ENCODE data around the gene P3H2.

The P3H2 gene

DNA sequence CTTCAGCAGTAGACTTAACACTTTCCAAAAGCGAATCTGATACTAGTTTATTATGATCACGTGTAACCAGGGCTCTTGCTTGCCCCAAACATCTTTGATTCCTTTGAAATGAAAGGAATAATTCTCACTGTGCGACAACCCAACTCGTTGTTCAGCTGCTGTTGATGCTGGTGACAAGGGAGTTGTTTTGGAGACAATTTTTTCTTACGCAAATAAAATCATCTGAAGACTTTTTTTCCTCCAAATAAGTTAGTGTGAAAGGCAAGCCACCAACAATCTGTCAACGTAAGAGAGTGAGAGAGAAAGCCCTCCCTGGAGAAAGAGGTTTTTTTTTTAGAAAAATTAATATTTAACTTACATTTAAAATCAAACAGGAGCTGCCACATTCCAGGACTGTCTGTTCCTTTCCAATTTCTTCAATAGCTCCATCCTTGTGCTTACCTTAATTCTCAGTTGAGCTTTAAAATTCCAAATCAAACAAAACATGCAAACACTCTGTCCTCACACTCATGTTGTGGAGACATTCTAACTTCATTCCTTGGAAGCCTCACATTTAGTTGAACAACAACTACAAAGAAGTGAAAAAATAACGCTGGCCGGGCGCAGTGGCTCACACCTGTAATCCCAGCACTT is 4.9 kb upstream of the P3H2 start:
- DNase-seq = no peak

DNA sequence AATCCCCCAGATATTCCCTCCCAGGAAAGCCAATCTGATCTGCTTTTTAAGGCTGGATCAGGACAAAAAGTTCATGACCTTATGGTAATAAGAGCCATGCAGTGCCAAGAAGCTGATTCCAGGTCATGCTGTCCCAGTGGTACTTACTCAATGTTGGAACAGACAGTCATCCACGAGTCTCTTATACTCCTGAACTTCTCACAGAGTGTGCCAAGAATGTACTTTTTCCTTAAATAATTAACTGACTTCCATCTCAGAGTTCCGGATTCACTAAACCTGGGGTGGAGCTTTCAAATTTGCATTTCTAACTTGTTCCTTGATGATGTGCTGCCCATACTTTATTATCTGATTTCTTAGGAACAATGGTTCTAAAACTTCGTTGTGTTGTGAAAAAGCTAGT is 3.4 kb upstream of the P3H2 start:
- DNase-seq = no peak

DNA sequence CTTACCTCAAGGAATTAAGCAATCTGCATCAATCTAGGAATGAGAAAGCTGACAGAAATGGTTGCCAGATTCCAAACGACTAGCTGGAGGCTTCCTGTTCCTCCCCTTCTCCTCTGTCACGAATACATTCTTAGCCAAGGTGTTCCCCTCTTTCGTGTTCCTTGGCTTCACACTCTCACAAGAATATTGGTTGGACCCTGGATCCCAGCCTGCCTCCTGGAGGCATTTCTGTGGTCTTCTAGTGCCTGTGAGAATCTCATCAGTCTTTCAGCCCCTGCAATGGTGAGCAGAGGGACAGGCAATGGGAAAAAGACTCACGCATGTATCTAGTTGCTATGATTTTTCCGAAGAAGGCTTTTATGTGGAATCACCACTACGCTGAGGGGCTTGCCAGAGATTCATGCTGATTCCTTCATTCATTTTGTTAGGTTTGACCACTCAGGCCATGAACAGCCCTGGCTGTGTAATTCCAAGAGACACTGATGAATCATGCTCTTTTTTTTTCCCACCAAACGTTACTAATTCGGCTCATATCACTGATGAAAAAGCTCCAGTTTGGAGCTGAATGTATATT is 1.6 kb upstream of the P3H2 start:
- DNase-seq = peak; percentile 71

DNA sequence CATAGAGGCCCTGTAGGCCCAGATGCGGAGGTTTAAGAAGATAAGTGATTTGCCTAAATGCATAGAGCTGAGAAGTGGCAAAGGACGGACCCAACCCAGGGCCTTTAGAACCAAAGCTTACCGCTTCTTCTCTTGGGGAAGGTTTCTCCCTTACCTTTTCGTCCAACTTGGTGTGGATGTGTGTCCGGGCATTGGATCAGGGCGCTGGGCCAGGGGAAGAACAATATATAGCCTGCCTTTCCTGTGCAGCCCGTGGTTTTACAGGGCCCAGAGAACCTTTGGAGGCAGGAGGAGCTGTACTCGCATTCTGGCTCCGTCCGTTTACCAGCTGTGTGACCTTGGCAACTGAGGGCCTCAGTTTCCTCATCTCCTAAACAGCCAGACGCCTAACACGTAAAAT is 686 bp upstream of the P3H2 start:
- no peak for DNase-seq

DNA sequence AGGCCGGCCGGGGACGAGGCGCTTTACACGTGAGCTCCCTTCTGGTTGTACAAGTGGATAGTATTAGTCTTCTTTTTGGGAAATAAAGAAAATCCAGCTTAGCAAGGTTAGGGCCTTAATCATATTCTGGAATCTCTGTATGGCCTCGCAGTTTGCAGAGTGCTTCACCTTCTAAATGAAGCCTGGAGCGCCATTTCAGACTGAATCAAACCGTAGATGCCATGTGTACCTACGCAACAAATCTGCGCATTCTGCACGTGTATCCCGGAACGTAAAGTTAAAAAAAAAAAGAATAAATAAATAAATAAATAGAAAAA is 322 bp upstream of the P3H2 start:
- no peak for DNase-seq

DNA sequence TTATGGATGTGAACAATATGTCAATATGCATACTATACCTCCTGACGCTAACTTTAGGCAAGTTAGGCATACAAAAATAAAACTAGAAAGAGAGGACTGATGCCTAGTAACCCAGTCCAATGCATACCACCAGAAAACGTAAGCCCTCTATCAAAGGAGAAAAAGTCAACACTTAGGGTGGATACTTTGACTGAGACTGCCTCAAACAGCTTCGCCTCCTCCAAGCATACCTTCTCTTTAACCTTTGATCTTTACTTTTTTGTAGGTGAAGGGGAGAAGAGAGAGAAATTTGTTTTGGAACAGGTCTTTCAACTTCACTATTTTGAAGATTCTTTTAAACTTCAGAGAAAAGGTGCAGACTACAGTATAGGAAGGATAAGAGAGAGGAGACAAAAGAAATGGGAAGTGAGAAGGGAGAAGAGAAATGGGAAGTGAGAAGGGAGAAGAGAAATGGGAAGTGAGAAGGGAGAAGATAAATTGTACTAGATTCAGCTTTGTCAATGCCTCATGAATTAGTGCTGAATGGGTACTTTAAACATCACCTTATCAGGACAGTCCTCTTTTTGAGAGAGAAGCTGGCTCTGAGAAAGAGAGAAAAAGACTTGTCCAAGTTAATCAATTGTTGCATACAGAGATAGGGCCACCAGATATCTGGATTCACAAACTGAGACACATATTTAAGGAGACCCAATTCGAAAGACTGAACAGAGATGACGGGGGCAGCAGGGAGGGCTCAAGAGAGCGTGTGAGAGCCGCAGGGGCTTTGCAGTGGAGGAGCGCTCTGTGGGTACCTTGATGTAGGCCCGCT is 1.0 kb downstream of the P3H2 start:
- no peak for DNase-seq

DNA sequence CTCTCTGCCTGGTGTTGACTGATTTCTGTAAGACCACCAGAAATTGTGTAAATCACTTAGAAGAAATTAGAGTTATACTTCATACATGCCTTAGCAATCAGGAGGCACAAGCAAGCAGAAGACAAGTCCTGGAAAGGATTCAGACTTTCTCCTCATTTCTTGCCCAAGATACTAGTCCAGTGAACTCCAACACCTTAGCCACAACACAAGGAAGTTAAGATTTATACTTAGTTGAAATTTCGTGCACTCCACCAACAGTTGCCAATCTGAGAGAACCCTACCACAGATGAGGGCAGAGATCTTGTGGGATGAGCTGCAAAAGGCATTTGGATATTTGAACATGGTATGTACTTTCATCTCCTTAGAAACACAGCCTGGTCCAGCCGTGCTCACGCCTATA is 2.3 kb downstream of the P3H2 start:
- no peak for DNase-seq

DNA sequence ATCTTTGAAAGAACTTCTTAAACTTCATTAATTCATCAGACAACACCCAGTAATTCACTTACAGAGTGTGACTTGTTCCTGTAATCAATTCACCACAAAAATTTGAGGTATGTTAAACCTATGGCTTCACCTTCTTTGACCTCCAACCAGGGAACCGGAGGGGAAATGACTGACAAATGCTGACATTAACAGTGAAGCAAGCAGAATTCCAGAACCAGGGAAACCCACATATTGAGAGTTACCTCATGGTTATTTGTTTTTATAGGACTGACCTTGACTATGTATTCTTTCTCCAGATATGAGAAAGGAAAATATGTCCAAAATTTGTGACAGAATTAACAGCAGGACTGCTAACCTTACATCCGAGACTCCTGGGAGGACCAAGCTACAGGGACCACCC is 2.7 kb downstream of the P3H2 start:
- peak; percentile 51 for DNase-seq

DNA sequence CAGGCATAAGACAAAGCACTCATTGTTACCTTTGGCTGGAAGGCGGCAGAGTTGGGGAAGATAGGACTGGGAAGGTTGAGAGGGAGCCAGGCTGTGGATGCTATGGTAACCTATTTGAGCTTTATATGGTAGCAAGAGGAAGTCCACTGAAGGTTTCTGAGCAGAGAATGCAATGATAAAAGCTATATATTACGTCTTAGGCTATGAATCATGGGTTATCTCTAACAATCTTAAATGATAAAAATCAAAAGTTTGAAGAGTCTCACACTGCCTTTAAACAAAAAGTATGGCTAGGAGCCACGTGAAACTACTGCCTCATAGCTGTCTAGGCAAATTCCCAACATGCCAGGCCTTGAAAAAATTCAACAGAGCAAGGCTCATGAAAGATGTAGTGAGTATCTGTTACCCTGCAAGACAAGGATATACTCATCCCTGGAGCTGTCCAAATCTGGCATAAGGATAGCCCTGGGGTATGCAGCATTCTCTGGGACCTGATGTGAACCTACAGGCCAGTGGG is 4.1 kb downstream of the P3H2 start:
- peak; percentile 74 for DNase-seq

DNA sequence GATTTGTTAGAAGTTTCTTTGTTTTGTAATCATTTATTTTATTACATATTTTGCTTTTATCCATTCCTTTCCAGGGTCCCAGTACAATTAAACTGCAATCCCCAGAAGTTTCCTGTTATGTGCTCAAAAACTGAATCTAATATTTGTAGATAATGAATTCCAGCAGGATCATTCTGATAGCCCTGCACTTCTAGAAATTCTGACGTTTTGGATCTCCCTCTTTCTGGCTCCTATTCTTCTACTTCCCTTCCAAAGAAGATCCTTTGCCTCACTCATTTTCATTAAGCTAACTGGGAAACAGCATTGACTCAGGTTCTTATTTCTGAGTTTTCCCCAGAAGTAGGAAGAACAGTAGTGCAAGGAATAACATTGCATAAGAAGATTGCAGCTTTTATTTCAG is 9.9 kb downstream of the P3H2 start:
- no peak for DNase-seq

DNA sequence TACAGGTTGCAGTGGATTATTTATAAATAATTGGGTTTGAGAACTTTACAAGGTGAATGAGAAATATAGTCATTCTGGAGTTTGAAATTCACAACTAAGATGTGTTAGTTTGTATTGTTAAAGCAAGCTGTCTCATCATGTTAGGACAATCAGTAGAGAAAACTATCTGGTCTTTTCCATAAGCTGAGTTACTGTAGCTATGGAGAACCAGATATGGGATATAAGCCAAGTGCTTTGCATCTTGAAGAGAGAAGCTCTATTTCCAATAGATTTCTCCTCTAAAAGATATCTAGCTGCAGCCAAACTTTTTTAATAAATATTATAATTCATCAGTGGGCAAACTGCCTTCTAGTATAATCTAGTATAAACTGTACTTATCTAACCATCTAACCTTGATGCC is 11.3 kb downstream of the P3H2 start:
- no peak for DNase-seq

DNA sequence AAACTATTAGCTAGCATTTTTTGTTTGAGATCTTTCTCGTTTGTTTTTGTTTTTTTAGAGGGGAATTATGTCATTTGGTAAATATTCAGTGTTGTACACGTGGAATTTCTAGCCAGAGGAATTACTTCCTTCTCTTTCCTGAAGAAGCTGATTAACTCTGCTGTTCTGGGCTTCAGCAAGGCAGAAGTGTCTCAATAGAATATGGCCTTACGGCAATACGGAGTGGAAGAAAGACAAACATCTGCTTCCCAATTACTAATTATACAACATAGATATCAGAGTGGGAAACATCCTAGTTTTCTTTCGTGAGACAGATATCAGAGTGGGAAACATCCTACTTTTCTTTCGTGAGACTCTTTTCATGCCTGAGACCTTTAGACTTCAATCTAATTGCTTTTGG is 11.9 kb downstream of the P3H2 start:
- no peak for DNase-seq

DNA sequence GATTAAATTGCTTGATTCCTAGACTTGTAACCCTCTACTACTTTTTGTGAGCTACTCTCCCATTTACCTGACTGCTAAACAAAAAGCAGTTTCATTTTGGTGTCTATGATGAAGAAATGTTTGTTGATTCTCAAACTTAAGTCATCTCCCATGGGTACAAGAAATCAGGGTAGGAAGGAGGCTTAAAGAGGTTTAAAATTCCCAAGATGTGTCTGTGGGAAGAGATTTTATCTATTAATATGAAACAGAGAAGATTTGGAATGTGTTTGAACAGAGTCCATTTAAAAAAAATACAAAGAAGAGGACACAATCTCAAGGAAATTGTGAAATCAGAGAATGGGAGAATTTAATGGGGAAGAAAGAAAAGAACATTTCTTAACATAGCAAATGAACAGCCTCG is 14.8 kb downstream of the P3H2 start:
- DNase-seq = peak; percentile 65

DNA sequence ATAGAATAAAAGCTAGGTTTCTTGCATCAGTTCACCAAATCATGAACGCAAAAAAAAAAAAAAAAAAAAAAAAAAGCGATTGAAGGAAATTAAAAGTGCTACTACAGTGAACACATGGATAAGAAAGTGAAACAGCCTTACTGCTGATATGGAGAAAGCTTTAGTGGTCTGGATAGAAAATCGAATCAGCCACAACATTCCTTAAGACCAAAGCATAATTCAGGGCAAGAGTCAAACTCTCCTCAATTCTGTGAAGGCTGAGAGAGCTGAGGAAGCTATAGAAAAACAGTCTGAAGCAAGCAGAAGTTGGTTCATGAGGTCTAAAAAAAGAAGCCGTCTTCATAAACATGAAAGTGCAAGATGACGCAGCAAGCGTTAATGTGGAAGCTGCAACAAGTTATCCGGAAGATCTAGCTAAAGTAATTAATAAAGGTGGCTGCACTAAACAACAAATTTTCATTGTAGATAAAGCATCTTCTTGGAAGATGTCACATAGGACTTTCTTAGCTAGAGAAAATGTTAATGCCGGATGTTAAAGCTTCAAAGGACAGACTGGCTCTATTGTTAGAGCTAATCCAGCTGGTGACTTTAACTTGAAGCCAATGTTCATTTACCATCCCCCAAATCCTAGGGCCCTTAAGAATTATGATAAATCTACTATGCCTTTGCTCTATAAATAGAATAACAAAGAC is 19.2 kb downstream of the P3H2 start:
- DNase-seq = peak; percentile 79

DNA sequence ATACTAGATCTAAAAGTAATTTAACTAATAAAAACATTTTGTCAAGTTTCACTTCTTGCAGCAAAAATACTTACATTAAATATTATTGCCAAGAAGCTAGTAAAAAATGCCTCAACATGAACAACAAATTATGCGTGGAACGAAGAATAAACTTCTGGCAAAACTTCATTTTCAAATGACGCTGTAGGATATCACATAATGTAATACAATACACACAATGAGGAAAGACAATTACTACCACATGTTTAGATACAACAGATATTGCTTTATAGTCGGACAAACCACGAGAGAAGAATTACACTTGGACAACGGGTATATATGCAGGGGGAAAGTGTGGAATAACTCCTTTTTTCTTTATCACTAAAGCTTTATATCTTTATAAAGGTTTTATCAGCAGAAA is 21.6 kb downstream of the P3H2 start:
- DNase-seq = no peak

DNA sequence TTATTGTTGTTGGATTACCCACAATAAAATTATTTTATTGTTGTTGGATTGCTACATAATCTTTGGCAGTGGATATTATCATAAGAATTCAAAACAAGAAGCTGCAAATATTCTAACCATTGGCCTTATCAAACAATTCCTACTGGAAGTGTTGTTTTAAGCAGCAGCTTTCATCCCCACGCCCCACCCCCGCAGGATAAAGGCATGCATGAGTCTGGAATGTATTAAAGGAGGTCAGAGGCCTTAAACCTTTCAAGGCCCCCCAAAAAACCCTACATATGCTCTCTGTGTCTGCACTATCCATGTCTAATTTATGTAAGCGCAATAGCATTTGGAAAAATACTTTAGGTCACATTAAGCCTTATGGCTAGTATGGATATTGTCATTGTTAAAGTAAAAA is 23.1 kb downstream of the P3H2 start:
- no peak for DNase-seq

DNA sequence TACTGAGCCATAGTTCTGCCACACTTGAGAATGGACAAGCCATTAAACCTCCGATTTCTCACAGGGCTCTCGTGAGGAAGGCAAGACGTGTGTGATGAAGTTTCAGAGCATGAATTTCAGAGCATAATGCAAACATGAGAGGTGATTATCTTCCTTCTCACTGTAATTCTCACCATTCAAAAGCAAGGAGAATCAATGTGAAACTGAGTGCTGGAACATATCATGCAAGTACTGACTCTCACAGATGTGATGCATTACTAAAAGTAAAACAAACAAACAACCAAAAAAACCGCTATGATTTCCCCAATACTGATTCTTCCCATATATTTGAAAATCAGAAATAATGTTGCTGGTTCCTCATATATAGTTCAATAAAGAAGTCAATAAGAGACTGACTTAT is 23.7 kb downstream of the P3H2 start:
- DNase-seq = no peak

DNA sequence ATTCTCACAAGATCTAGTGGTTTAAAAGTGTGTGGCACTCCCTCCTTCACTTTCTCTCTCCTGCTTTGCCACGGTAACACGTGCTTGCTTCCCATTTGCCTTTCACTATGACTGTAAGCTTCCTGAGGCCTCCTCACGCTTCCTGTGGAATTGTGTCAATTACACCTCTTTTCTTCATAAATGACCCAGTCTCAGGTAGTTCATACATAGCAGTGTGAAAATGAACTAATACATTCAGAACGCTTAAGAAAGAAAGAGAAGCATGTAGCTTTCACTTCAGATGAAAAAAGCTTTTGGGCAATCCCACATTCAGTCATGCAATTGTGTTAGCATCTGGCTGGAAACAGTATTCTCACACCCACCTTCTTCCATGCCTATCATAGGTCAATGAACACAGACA is 24.4 kb downstream of the P3H2 start:
- no peak for DNase-seq

DNA sequence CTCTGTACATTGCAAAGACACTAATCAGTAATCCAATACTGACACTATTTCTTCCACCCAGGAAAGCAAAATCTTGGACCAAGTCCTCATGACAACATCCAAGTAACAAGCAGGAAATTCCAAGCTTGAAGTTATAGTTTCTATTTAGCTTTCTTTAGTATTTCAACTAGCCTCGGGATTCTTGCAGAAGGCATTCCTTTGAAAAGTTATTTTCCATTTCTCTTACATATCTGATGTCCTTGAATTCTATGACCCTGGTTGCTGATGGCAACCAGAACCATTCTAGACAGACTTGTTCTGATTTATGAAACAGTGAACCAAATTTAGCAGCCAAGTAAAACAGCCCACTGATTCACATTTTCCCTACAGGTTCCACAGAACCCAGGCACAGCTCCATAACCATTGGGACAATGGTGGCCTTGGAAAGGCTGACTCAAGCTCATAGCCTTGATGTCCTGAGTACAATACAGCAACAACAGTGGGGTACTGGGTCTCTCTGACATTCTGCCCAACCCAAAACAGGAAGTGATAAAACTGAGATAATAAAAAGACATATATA is 26.5 kb downstream of the P3H2 start:
- peak; percentile 89 for DNase-seq

DNA sequence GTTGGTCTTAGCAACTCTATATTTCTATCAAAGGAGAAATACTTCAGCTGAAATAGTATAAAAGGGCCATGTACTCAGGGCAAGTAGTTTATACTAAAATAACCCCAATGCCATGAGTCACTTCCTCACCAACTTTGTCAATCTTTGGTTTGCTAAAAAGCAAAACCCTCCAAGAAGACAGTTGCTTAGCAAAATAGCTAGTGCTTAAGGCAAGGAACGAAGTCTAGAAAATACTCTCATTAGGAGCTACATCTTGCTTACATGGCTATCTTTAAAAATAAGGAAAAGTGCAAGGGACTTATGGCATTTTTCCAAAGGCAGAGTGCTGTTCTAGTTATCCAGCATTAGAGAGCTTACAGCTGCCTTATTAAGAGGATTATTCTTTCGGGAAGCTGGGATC is 28.4 kb downstream of the P3H2 start:
- peak; percentile 71 for DNase-seq

DNA sequence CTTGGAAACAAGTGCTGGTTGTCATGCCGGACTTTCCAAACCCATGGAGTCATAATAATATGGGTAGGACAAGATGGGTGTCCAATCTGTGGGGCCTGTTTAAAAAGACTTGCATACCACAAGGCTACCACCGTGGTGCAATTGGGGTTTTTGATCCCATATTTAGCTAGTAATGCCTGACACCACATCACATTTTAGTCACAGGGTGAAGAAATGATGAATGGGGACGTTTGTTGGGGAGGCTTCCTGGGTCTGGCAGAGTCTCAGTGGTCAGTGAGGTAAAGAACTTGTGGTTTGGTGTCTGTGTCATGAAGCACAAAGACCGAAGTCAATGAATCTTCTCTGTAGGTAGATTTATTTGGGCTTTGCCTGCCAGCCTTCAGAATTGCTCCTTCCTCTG is 31.0 kb downstream of the P3H2 start:
- DNase-seq = peak; percentile 9

DNA sequence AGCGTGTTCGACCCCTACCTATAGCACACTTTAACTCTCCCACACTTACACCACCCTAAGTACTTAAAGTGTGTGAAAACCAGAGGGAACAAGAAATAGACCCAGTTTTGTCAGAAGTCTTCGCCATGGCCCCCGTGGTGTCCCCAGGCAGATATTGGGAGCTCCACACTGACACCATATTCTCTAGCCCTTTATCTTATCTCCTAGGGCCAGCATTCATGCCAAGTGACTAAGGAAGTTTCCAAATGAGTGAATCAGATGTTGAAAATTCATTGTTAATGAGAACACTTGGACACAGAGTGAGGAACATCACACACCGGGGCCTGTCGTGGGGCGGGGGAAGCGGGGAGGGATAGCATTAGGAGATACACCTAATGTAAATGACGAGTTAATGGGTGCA is 31.8 kb downstream of the P3H2 start:
- DNase-seq = peak; percentile 21

DNA sequence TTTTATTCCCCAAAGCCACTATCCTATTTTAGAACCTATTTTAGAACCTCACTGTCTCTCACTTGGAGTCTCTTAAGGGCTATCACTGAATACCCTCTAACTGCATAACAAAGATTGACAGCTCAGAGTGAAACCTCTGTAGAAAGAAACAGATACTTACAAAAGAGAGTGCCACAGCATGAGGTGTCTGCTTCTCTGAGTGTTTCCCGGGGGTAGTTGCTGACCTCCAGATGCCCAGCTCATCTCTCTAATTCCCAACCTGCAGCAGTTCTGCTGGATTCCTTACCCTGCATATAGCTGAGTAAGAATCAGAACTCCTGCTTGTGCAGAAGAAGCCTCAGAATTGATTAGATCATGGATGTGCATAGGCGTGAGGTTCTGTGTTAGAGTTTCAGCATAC is 34.5 kb downstream of the P3H2 start:
- DNase-seq = no peak
